Measurements from ENCODE around the gene SLC8A2.

The SLC8A2 gene

GRCh38 chr19:47503826-47504150, 32.1 kb upstream of the SLC8A2 start:
- no peak for DNase-seq

GRCh38 chr19:47503130-47503825, 31.6 kb upstream of the SLC8A2 start:
- DNase-seq, result no peak

DNA sequence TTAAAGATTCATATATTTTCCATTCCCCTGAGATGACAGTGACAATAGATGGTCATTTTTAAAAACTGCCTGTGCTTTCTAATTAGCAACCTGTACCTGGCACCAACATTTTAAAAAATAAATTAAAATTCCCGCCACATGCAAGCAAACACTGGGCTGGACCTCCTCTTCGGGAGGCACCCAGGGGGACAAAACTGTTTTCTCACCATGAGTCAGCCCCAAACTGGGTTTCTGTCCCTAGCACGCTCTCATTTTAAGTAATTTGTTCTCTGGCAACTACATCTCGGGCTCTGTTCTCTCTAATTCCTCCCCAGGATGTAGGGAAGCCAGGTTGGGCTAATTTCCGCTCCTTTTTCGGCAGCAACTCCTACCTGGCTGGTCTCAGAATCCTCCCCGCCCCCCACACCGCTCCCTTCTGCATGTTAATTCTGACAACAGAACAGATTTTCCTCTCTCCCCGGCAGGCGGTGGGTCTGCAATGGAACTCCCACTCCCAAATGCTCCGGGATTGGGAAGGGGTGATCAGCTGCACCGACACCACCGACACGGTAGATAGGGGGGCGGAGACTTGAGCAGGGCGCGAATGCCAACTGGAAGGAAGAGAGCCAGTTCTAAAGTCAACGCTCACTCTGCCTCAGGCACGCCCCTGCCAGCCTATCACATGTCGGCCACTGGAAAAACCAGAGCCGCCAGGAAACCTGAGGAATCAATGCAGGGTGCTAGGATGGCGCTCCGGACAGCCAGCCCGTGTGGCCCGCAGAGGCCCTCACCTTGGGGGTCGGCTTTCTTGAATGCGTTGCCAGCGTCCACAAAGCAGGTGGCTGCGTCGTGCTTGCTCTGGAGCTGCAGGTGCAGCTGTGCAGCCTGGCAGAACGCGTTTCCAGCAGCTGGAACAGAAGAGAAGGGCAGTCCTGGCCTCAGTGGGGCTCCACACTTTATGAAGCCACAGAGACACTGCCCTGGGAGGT, 28.5 kb upstream of the SLC8A2 start:
- no peak for DNase-seq

- no peak for DNase-seq
Observed at GRCh38 chr19:47499371-47499770, 27.7 kb upstream of the SLC8A2 start.

- DNase-seq, result no peak
Observed at GRCh38 chr19:47498561-47498960, 26.9 kb upstream of the SLC8A2 start.

GRCh38 chr19:47497821-47498520, 26.3 kb upstream of the SLC8A2 start:
- DNase-seq, result no peak

GRCh38 chr19:47497050-47497766, 25.5 kb upstream of the SLC8A2 start:
- DNase-seq, result no peak

DNA sequence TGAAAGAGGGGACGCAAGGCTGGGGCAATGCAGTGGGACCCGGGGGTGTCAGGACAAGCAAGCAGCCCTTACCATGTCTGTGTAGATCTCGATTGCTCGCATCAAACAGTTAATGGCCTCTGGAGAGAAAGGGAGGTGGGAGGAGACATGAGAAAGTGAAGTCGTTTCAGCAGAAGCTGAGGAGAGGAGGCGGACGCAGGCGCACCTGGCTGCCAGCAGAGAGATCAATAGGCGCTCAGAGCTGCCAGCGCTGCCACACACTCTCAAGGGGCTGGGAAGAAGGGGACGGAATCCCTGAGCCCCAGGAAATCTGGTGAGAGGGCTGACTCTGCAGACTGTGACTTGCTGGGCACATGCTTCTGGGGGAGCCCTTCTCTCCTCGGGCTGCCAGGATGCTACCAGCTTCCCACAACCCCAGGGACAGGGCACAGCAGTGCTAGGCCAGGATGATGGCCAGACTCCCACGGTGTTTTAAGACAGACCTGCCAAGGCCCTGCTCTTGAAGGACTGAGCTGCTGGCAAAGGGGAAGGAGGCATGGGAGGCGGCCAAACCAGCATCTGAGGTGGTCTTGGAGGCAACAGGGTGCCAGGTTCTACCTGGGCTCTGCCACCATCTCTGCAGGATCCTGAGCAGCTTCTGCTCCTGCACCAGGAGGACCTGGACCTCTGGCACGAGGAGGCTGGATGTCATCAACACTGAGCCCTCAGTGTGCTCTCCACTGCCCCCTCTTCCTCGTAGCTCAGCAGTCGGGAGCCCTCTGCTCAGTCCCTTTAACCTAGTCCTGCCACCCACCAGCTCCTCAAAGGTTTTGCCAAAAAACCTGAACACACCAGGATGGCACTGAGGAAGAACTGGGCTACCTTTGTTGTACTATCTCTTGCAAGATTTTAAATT, 24.0 kb upstream of the SLC8A2 start:
- DNase-seq, result no peak

DNA sequence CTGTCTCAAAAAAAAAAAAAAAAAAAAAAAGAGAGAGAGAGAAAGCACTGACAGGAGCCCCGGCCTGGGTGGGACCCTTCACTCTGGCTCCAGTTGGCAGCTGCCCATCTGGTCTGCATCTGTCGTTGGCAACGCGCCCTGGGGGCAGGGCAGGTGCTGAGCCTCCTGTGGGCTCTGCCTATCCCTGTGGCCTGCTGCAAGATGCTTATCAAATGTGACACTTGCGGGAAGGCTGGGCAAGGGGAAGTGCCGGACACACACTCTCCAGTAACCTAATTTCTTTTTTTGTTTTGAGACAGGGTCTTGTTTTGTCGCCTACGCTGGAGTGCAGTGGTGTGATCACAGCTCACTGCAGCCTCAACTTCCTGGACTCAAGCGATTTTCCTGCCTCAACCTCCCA, 23.0 kb upstream of the SLC8A2 start:
- no peak for DNase-seq

DNA sequence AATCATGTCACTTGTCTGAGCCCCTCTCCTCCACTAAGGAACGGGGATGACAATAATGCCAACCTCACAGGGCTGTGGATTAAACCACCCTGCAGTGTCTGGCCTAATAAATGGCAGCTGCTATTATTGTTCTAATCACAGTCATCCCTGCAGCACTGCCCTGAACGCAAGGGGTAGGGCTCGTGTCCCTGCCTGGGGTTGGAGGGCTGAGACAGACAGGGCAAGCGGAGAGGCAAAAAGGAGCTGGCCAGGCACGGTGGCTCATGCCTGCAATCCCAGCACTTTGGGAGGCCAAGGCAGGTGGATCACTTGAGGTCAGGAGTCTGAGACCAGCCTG, 22.5 kb upstream of the SLC8A2 start:
- DNase-seq, result no peak

GRCh38 chr19:47493378-47494210, 21.9 kb upstream of the SLC8A2 start:
- no peak for DNase-seq

GRCh38 chr19:47492571-47493377, 21.1 kb upstream of the SLC8A2 start:
- no peak for DNase-seq

GRCh38 chr19:47492137-47492533, 20.4 kb upstream of the SLC8A2 start:
- DNase-seq, result no peak

DNA sequence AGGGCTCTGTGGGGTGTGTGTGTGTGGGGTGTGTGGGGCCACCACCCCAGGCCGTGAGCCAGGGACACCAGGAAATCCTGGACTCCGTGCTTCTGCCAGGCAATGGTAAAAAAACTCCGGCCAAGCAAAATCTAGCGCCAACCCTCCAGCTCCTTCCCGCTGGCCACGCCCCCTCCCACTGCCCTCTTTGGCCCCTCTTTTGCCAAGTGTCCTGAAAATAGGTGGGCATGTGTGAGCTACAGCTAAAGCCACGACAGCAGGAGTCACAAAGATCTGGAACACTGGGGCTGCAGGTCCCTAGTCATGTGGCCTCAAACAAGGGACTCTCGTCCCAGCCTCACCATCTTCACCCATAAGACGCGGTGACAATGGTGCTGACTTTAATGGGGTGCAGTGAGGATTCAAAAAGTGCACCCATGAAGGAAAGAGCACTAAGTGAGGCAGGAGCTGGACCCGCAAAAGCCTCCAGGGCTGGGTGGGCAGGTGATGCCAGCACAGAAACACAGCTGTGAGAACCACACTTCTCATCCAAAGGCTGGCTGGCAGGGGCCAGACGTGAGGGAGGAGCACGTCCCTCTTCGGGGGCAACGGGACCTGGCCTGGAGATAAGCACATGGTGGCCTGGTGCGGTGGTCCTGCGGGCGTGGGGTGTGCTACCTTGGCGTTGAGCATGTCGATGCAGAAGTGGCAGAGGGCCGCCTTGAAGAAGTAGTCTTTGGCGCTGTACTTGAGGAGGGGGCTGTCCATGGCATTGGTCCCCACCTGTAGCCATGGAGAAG, 19.9 kb upstream of the SLC8A2 start:
- DNase-seq, result no peak

- DNase-seq, result no peak
Observed at GRCh38 chr19:47490847-47491246, 19.2 kb upstream of the SLC8A2 start.

DNA sequence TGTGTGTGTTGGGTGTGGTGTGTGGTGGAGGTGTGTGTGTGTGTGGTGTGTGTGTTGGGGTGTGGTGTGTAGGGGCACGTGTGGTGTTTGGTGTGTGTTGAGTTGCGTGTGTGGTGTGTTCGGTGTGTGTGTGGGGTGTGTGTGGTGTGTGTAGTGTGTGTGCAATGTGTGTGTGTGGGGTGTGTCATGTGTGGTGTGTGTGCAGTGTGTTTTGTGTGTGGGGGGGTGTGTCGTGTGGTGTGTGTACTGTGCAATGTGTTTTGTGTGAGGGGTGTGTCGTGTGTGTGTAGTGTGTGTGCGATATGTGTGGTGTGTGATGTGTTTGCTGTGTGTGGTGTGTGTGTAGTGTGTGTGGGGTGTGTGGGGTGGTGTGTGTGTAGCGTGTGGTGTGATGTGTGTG, 18.3 kb upstream of the SLC8A2 start:
- no peak for DNase-seq

- DNase-seq, result no peak
Observed at GRCh38 chr19:47489072-47489914, 17.6 kb upstream of the SLC8A2 start.

Measured in suppressor macrophage treated with lipopolysaccharide for 1 hour (primary cell).